K562 (cell line): Measurements from ENCODE around the gene BLOC1S3. TPM values are rescaled to one million over a fixed set of nuclear protein-coding genes. Genes with fewer than 3 reads are reported as not detected.
A peak's percentile ranks its signal among the peaks of the same experiment; 100 is the strongest.

Experiments
- FOXJ2 ChIP-seq: fragments of 200-800 bp; sonication (Bioruptor generic); IDR thresholded peaks from 2 replicates; pipeline ENCODE4 v1.6.1; 2016; ENCODE audit warnings: missing genetic modification characterization, missing compliant biosample characterization
- FOXK2 ChIP-seq, 2 experiments: fragments of 450-650 bp; IDR thresholded peaks in 1 of 2; conservative IDR thresholded peaks in 1 of 2; 2 replicates each; pipeline ENCODE4 v1.6.1; 2016; ENCODE audit warnings: low read depth in 2 of 2, mild to moderate bottlenecking in 1 of 2
- JUNB ChIP-seq: fragments of 450-650 bp; formaldehyde crosslinking; conservative IDR thresholded peaks from 2 replicates; pipeline ENCODE4 v1.4.0; 2020; ENCODE audit warnings: mild to moderate bottlenecking
- KDM1A ChIP-seq, 2 experiments: fragments of 450-650 bp; IDR thresholded peaks; 2 replicates each; pipeline ENCODE4 v1.6.1; 2016; ENCODE audit warnings: mild to moderate bottlenecking in 2 of 2
- MCM7 ChIP-seq, 2 experiments: fragments of 450-650 bp; IDR thresholded peaks; 2 replicates each; pipeline ENCODE4 v1.6.1; 2016 to 2018
- MECOM ChIP-seq: fragments of 250-450 bp; sonication (Bioruptor Pico); IDR thresholded peaks from 2 replicates; pipeline ENCODE4 v1.8.0; 2022; ENCODE audit warnings: inconsistent platforms
- MITF ChIP-seq: IDR thresholded peaks from 2 replicates; pipeline ENCODE4 v1.6.1; 2014; ENCODE audit warnings: antibody characterized with exemption
- NFIX ChIP-seq: fragments of 250-450 bp; sonication (Bioruptor Pico); IDR thresholded peaks from 2 replicates; pipeline ENCODE4 v1.4.0; 2020; ENCODE audit warnings: low read depth, mild to moderate bottlenecking, moderate library complexity
- PHB ChIP-seq: fragments of 250-450 bp; sonication (Bioruptor Pico); IDR thresholded peaks from 2 replicates; pipeline ENCODE4 v1.5.0; 2021
- PTBP1 ChIP-seq: fragments of 200-400 bp; formaldehyde crosslinking; IDR thresholded peaks from 2 replicates; pipeline ENCODE4 v1.6.1; 2017; ENCODE audit warnings: low read depth, low read length
- RAD51 ChIP-seq: fragments of 450-650 bp; IDR thresholded peaks from 2 replicates; pipeline ENCODE4 v1.7.1; 2016; ENCODE audit warnings: low read depth, mild to moderate bottlenecking, borderline replicate concordance
- RNF2 ChIP-seq: sonication (generic); IDR thresholded peaks from 2 replicates; pipeline ENCODE4 v1.6.1; 2016
- SAFB ChIP-seq: fragments of 200-400 bp; formaldehyde crosslinking; IDR thresholded peaks from 2 replicates; pipeline ENCODE4 v1.6.1; 2017; ENCODE audit warnings: low read depth, low read length, borderline replicate concordance
- SIRT6 ChIP-seq: IDR thresholded peaks from one replicate; pipeline ENCODE4 v1.6.1; 2012; ENCODE audit warnings: low read depth, mild to moderate bottlenecking, control low read depth, inconsistent platforms, low read length, moderate library complexity
- STAG1 ChIP-seq: sonication (generic); formaldehyde crosslinking; IDR thresholded peaks from 2 replicates; pipeline ENCODE4 v1.5.0; 2020; ENCODE audit warnings: missing genetic modification reagents, borderline replicate concordance
- TRIM24 ChIP-seq, 2 experiments: fragments of 450-650 bp; IDR thresholded peaks; 2 replicates each; pipeline ENCODE4 v1.6.1; 2016
- ZNF175 ChIP-seq: fragments of 200-800 bp; sonication (Bioruptor generic); IDR thresholded peaks from 2 replicates; pipeline ENCODE4 v1.6.1; 2016; ENCODE audit warnings: low read depth, mild to moderate bottlenecking, missing genetic modification characterization, missing compliant biosample characterization
- ZNF197 ChIP-seq: fragments of 200-800 bp; sonication (Bioruptor generic); IDR thresholded peaks from 2 replicates; pipeline ENCODE4 v1.6.1; 2016; ENCODE audit warnings: low read depth, missing genetic modification characterization, missing compliant biosample characterization
- ZNF431 ChIP-seq: sonication (generic); formaldehyde crosslinking; IDR thresholded peaks from 2 replicates; pipeline ENCODE4 v1.8.0; 2022; ENCODE audit warnings: mild to moderate bottlenecking, missing genetic modification reagents
- ZNF57 ChIP-seq: fragments of 450-650 bp; formaldehyde crosslinking; IDR thresholded peaks from 2 replicates; pipeline ENCODE4 v1.4.0; 2020; ENCODE audit warnings: mild to moderate bottlenecking, moderate library complexity
- ZNF699 ChIP-seq: fragments of 250-450 bp; sonication (Bioruptor Pico); IDR thresholded peaks from 2 replicates; pipeline ENCODE4 v1.8.0; 2021; ENCODE audit warnings: mild to moderate bottlenecking, moderate library complexity; ENCODE audit not compliant: insufficient replicate concordance
- ZNF77 ChIP-seq: fragments of 250-450 bp; sonication (Bioruptor Pico); IDR thresholded peaks from 2 replicates; pipeline ENCODE4 v1.5.0; 2020
- polyA plus RNA-seq, 8 experiments: library from polyadenylated mRNA; depleted of rRNA in 4 of 8; stranded (reverse) in 5 of 8; unstranded in 3 of 8; fragments of >200 nt; fragmentation: Nextera tagmentation in 2 of 8; fragmentation: Illumina TruSeq in 1 of 8; extraction: Ambion mirVana in 2 of 8; extraction: Trizol in 1 of 8; gene quantifications; 2 replicates each; pipeline versions ENCODE4 v1.2.1 to v1.2.3, GENCODE V29; 2011 to 2014; ENCODE audit warnings: inconsistent platforms in 1 of 8, missing spikeins in 1 of 8
- total RNA-seq, 7 experiments: library from RNA; depleted of rRNA in 6 of 7; stranded (reverse); fragments of >200 nt in 6 of 7; fragmentation: Illumina TruSeq in 2 of 7; extraction: Trizol in 2 of 7; gene quantifications; 2 replicates each; pipeline versions ENCODE4 v1.2.1 to v1.2.3, GENCODE V29; 2011 to 2021; ENCODE audit warnings: low replicate concordance in 1 of 7
- TF ChIP-seq, protein P1 (sequence below): fragments of 450-650 bp; formaldehyde crosslinking; IDR thresholded peaks from 2 replicates; pipeline ENCODE4 v1.4.0; 2022; ENCODE audit warnings: mild to moderate bottlenecking, moderate library complexity
- TF ChIP-seq, protein P2 (sequence below): sonication (generic); formaldehyde crosslinking; IDR thresholded peaks from 2 replicates; pipeline ENCODE4 v1.8.0; 2022; ENCODE audit warnings: mild to moderate bottlenecking, missing genetic modification reagents

BLOC1S3 gene
- total and polyA plus RNA-seq, 9 of the 15 experiments (the other 6 are each of a cell fraction or from before 2014, with no cell fraction given) = 3.9 to 20.2 (median 10.4) TPM

- TF ChIP-seq ZNF699 (CRISPR knock-in tag) = no peak
- no peak for TF ChIP-seq ZNF77 (CRISPR knock-in tag)
- TF ChIP-seq KDM1A (IDR thresholded peaks at IDR 0.05) = peak; percentile 100
- no peak for TF ChIP-seq JUNB (CRISPR knock-in tag)
- no peak for TF ChIP-seq MITF
- TF ChIP-seq NFIX = no peak
- no peak for TF ChIP-seq MCM7 (IDR thresholded peaks at IDR 0.05)
- TF ChIP-seq, protein P1, sequence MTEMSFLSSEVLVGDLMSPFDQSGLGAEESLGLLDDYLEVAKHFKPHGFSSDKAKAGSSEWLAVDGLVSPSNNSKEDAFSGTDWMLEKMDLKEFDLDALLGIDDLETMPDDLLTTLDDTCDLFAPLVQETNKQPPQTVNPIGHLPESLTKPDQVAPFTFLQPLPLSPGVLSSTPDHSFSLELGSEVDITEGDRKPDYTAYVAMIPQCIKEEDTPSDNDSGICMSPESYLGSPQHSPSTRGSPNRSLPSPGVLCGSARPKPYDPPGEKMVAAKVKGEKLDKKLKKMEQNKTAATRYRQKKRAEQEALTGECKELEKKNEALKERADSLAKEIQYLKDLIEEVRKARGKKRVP = no peak
- TF ChIP-seq, protein P2, sequence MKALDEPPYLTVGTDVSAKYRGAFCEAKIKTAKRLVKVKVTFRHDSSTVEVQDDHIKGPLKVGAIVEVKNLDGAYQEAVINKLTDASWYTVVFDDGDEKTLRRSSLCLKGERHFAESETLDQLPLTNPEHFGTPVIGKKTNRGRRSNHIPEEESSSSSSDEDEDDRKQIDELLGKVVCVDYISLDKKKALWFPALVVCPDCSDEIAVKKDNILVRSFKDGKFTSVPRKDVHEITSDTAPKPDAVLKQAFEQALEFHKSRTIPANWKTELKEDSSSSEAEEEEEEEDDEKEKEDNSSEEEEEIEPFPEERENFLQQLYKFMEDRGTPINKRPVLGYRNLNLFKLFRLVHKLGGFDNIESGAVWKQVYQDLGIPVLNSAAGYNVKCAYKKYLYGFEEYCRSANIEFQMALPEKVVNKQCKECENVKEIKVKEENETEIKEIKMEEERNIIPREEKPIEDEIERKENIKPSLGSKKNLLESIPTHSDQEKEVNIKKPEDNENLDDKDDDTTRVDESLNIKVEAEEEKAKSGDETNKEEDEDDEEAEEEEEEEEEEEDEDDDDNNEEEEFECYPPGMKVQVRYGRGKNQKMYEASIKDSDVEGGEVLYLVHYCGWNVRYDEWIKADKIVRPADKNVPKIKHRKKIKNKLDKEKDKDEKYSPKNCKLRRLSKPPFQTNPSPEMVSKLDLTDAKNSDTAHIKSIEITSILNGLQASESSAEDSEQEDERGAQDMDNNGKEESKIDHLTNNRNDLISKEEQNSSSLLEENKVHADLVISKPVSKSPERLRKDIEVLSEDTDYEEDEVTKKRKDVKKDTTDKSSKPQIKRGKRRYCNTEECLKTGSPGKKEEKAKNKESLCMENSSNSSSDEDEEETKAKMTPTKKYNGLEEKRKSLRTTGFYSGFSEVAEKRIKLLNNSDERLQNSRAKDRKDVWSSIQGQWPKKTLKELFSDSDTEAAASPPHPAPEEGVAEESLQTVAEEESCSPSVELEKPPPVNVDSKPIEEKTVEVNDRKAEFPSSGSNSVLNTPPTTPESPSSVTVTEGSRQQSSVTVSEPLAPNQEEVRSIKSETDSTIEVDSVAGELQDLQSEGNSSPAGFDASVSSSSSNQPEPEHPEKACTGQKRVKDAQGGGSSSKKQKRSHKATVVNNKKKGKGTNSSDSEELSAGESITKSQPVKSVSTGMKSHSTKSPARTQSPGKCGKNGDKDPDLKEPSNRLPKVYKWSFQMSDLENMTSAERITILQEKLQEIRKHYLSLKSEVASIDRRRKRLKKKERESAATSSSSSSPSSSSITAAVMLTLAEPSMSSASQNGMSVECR (CRISPR knock-in tag) = peak; percentile 45; the same call in 1 of the 2 replicates
- no peak for TF ChIP-seq SIRT6
- TF ChIP-seq PHB (CRISPR knock-in tag) = no peak
- no peak for TF ChIP-seq FOXK2 (conservative IDR thresholded peaks at IDR 0.05 in 1 of 2, IDR thresholded peaks at IDR 0.05 in 1 of 2; ENCODE audit: low read depth in 2 of 2)
- no peak for TF ChIP-seq ZNF175 (CRISPR knock-in tag)
- no peak for TF ChIP-seq MECOM
- no peak for TF ChIP-seq STAG1 (CRISPR knock-in tag)
- no peak for TF ChIP-seq SAFB
- no peak for TF ChIP-seq ZNF431 (CRISPR knock-in tag)
- TF ChIP-seq ZNF197 (CRISPR knock-in tag) = no peak
- TF ChIP-seq RNF2 = peak; percentile 32; the same call in 1 of the 2 replicates
- no peak for TF ChIP-seq PTBP1
- no peak for TF ChIP-seq TRIM24 (IDR thresholded peaks at IDR 0.05)
- no peak for TF ChIP-seq FOXJ2 (tag)
- TF ChIP-seq ZNF57 (CRISPR knock-in tag) = no peak
- peak; percentile 76 for TF ChIP-seq RAD51
Measured at GRCh38 chr19:45154064-45154827, 24.3 kb upstream of the BLOC1S3 start (continued).
